Activated naive CD4-positive, alpha-beta T cell treated with anti-CD3 and anti-CD28 coated beads, Interleukin-2, amount 50 U/mL, for 24 hours (primary cell): ENCODE measurements around the gene GFER.
"Not testable (repeated sequence)": the region's sequence is repeated elsewhere in the genome, so short reads cannot be mapped to it uniquely, and the experiment has no call there.

Experiments used
- H3K27ac Mint-ChIP-seq: one replicate; pipeline ENCODE4 v1.8.0; 2021; ENCODE audit warnings: mild to moderate bottlenecking, mixed read lengths
- H3K27me3 Mint-ChIP-seq: one replicate; pipeline ENCODE4 v1.8.0; 2021; ENCODE audit warnings: mixed read lengths
- H3K36me3 Mint-ChIP-seq: one replicate; pipeline ENCODE4 v1.8.0; 2021; ENCODE audit warnings: mixed read lengths
- H3K4me1 Mint-ChIP-seq: one replicate; pipeline ENCODE4 v1.8.0; 2021; ENCODE audit warnings: mixed read lengths
- H3K4me3 Mint-ChIP-seq: one replicate; pipeline ENCODE4 v1.8.0; 2021; ENCODE audit warnings: mild to moderate bottlenecking, mixed read lengths
- H3K9me3 Mint-ChIP-seq: one replicate; pipeline ENCODE4 v1.8.0; 2021; ENCODE audit warnings: mixed read lengths

GFER gene

GRCh38 chr16:2032285-2033056 is 48.5 kb downstream of the GFER start:
- H3K4me1 Mint-ChIP-seq = peaks cover 3% of the 10 kb centered on the region
- no peaks in the 10 kb centered on the region for H3K9me3 Mint-ChIP-seq
- no peaks in the 10 kb centered on the region for H3K27me3 Mint-ChIP-seq
- no peak overlapping the region for H3K27ac Mint-ChIP-seq
- no peaks in the 10 kb centered on the region for H3K36me3 Mint-ChIP-seq
- H3K4me3 Mint-ChIP-seq = no peak overlapping the region

- Mint-ChIP-seq H3K4me1 (no peaks in the 10 kb centered on the region), H3K27ac (no peak overlapping the region), H3K4me3 (no peak overlapping the region)
These were observed 49.3 kb downstream of the GFER start for GRCh38 chr16:2033057-2033908.

GRCh38 chr16:2033909-2034695 is 50.1 kb downstream of the GFER start:
- H3K4me3 Mint-ChIP-seq, H3K9me3 Mint-ChIP-seq, H3K4me1 Mint-ChIP-seq, H3K27ac Mint-ChIP-seq, H3K36me3 Mint-ChIP-seq, H3K27me3 Mint-ChIP-seq: not testable (repeated sequence)

More at GRCh38 chr16:2033057-2033908, 49.3 kb downstream of the GFER start:
- Mint-ChIP-seq H3K27me3 (no peaks in the 10 kb centered on the region), H3K36me3 (no peaks in the 10 kb centered on the region), H3K9me3 (no peaks in the 10 kb centered on the region)

- H3K4me3 Mint-ChIP-seq = no peak overlapping the region
- H3K36me3 Mint-ChIP-seq = no peaks in the 10 kb centered on the region
- no peak overlapping the region for H3K27ac Mint-ChIP-seq
These were observed 50.9 kb downstream of the GFER start for GRCh38 chr16:2034696-2035430.

GRCh38 chr16:2035431-2036199 is 51.6 kb downstream of the GFER start:
- Mint-ChIP-seq H3K36me3 (no peaks in the 10 kb centered on the region), H3K4me1 (no peaks in the 10 kb centered on the region), H3K27ac (no peak overlapping the region), H3K27me3 (no peaks in the 10 kb centered on the region), H3K9me3 (no peaks in the 10 kb centered on the region), H3K4me3 (no peak overlapping the region)

More at GRCh38 chr16:2034696-2035430, 50.9 kb downstream of the GFER start:
- Mint-ChIP-seq H3K9me3 (no peaks in the 10 kb centered on the region), H3K27me3 (no peaks in the 10 kb centered on the region), H3K4me1 (no peaks in the 10 kb centered on the region)

- no peaks in the 10 kb centered on the region for H3K4me1 Mint-ChIP-seq
- H3K36me3 Mint-ChIP-seq = no peaks in the 10 kb centered on the region
- H3K9me3 Mint-ChIP-seq = no peaks in the 10 kb centered on the region
- H3K27me3 Mint-ChIP-seq = no peaks in the 10 kb centered on the region
- H3K27ac Mint-ChIP-seq = no peak overlapping the region
- no peak overlapping the region for H3K4me3 Mint-ChIP-seq
These were observed 52.4 kb downstream of the GFER start for GRCh38 chr16:2036200-2036966.

- H3K4me1 Mint-ChIP-seq = no peaks in the 10 kb centered on the region
- H3K9me3 Mint-ChIP-seq = no peaks in the 10 kb centered on the region
- no peak overlapping the region for H3K4me3 Mint-ChIP-seq
- H3K36me3 Mint-ChIP-seq = no peaks in the 10 kb centered on the region
- no peaks in the 10 kb centered on the region for H3K27me3 Mint-ChIP-seq
- H3K27ac Mint-ChIP-seq = no peak overlapping the region
These were observed 53.1 kb downstream of the GFER start for GRCh38 chr16:2037115-2037514.
